B cell (primary cell): ENCODE data around the gene TMEM203. TPM values are rescaled to one million over a fixed set of nuclear protein-coding genes. Genes with fewer than 3 reads are reported as not detected.

Experiments
- ATAC-seq: fragments of 200-7000 bp; cut with Tn5 transposase; one replicate; pipeline ENCODE4 v1.10.0; 2021; ENCODE audit warnings: low read depth, mild to moderate bottlenecking, moderate number of reproducible peaks, moderate library complexity
- CTCF ChIA-PET: fragments of 350-600 bp; sonication (Branson Sonifier 250); formaldehyde crosslinking; loops from one replicate; lab custom pipeline; 2021; ENCODE audit warnings: antibody characterized with exemption, inconsistent platforms; lab: Charles Lee
- POLR2A ChIA-PET: fragments of 350-600 bp; sonication (Branson Sonifier 250); formaldehyde crosslinking; loops from one replicate; lab custom pipeline; 2021; ENCODE audit warnings: antibody characterized with exemption; lab: Charles Lee
- DNase-seq: peaks from one replicate; pipeline ENCODE4 v3.0.0; 2013
- H2AFZ ChIP-seq: 2 replicates; pipeline ENCODE4 v1.6.1; 2012; ENCODE audit warnings: mild to moderate bottlenecking, low read depth, low read length; ENCODE audit not compliant: insufficient read depth, poor library complexity, severe bottlenecking
- H3K27ac ChIP-seq, 2 donors: 1 replicate in 1 of 2; 2 replicates in 1 of 2; pipeline ENCODE4 v1.5.1; 2012 to 2013; ENCODE audit warnings: low read length in 2 of 2, mild to moderate bottlenecking in 2 of 2, moderate library complexity in 1 of 2
- H3K27me3 ChIP-seq, 4 experiments: fragments of 200-600 bp in 1 of 4; sonication (generic) in 1 of 4; replicated peaks in 1 of 4; 1 replicate in 2 of 4; 2 replicates in 2 of 4; pipeline versions ENCODE4 v1.6.1 to v1.7.0; 2013 to 2016; ENCODE audit warnings: low read length in 3 of 4, mild to moderate bottlenecking in 2 of 4, mixed read lengths in 1 of 4, moderate library complexity in 1 of 4; ENCODE audit not compliant: insufficient read depth in 4 of 4, control insufficient read depth in 3 of 4; ENCODE audit errors: control extremely low read depth in 1 of 4
- H3K36me3 ChIP-seq, 2 experiments: replicated peaks in 1 of 2; 1 replicate in 1 of 2; 2 replicates in 1 of 2; pipeline versions ENCODE4 v1.6.1 to v1.7.1; 2013; ENCODE audit warnings: low read length in 1 of 2; ENCODE audit not compliant: insufficient read depth in 2 of 2, control insufficient read depth in 1 of 2; ENCODE audit errors: control extremely low read depth in 1 of 2, extremely low read depth in 1 of 2
- H3K4me1 ChIP-seq, 2 donors: fragments of 200-600 bp in 1 of 2; sonication (generic) in 1 of 2; 1 replicate in 1 of 2; 2 replicates in 1 of 2; pipeline versions ENCODE4 v1.5.1 to v1.6.1; 2013 to 2017; ENCODE audit warnings: low read length in 2 of 2; ENCODE audit not compliant: control insufficient read depth in 2 of 2, insufficient read depth in 2 of 2
- H3K4me2 ChIP-seq: replicated peaks from 2 replicates; pipeline ENCODE3; 2012; ENCODE audit warnings: mild to moderate bottlenecking, low read depth, low read length; ENCODE audit not compliant: poor library complexity, severe bottlenecking
- H3K4me3 ChIP-seq, 5 experiments: fragments of 200-600 bp in 1 of 5; sonication (generic) in 1 of 5; 1 replicate in 3 of 5; 2 replicates in 2 of 5; pipeline versions ENCODE4 v1.5.1 to v1.7.0; 2011 to 2016; ENCODE audit warnings: low read length in 4 of 5, mild to moderate bottlenecking in 4 of 5, low read depth in 2 of 5, control low read depth in 1 of 5, moderate library complexity in 1 of 5; ENCODE audit not compliant: insufficient read depth in 1 of 5; ENCODE audit errors: control extremely low read depth in 1 of 5, extremely low read depth in 1 of 5
- H3K79me2 ChIP-seq: fragments of 200-600 bp; sonication (generic); one replicate; pipeline ENCODE4 v1.6.0; 2016; ENCODE audit warnings: low read length; ENCODE audit not compliant: control insufficient read depth, insufficient read depth
- H3K9ac ChIP-seq: fragments of 200-600 bp; sonication (generic); 2 replicates; pipeline ENCODE4 v1.6.1; 2017; ENCODE audit warnings: mild to moderate bottlenecking, low read length, moderate library complexity
- H3K9me3 ChIP-seq, 3 donors: one replicate each; pipeline versions ENCODE4 v1.6.1 to v1.7.1; 2013; ENCODE audit warnings: low read length in 2 of 3; ENCODE audit not compliant: control insufficient read depth in 2 of 3, insufficient read depth in 1 of 3; ENCODE audit errors: control extremely low read depth in 1 of 3
- H4K20me1 ChIP-seq: 2 replicates; pipeline ENCODE4 v1.6.0; 2012; ENCODE audit warnings: mild to moderate bottlenecking, low read length; ENCODE audit not compliant: insufficient read depth, control insufficient read depth, poor library complexity, severe bottlenecking
- H3K27ac Mint-ChIP-seq: one replicate; pipeline ENCODE4 v1.8.0; 2021; ENCODE audit warnings: mixed read lengths
- H3K27me3 Mint-ChIP-seq: one replicate; pipeline ENCODE4 v1.8.0; 2021; ENCODE audit warnings: mixed read lengths
- H3K4me1 Mint-ChIP-seq: one replicate; pipeline ENCODE4 v1.8.0; 2021; ENCODE audit warnings: mixed read lengths
- H3K4me3 Mint-ChIP-seq: one replicate; pipeline ENCODE4 v1.8.0; 2021; ENCODE audit warnings: mixed read lengths
- H3K9me3 Mint-ChIP-seq: one replicate; pipeline ENCODE4 v1.8.0; 2022; ENCODE audit warnings: mixed read lengths; ENCODE audit not compliant: insufficient read depth
- CTCF ChIP-seq: fragments of 200-600 bp; IDR thresholded peaks from one replicate; pipeline ENCODE4 v1.8.0; 2022; ENCODE audit warnings: antibody characterized with exemption, mild to moderate bottlenecking
- EZH2 ChIP-seq: IDR thresholded peaks from 2 replicates; pipeline ENCODE4 v1.6.1; 2012; ENCODE audit warnings: borderline replicate concordance, low read depth, mild to moderate bottlenecking, moderate library complexity, low read length; ENCODE audit not compliant: insufficient read depth, poor library complexity, severe bottlenecking
- WGBS: methylation state at CpG from one replicate; pipeline ENCODE4 v1.1.5; 2013; ENCODE audit warnings: missing lambda C conversion rate; ENCODE audit not compliant: insufficient coverage; 5-methylcytosine and 5-hydroxymethylcytosine counted together
- intact Hi-C: fragments of 100-400 bp; cut with micrococcal nuclease; formaldehyde crosslinking; loops from one replicate; pipeline ENCODE4 v1.10.0; 2022
- polyA plus RNA-seq: library from polyadenylated mRNA; depleted of rRNA; stranded (reverse); fragments of >200 nt; gene quantifications from 2 replicates; pipeline ENCODE4 v1.2.3, GENCODE V29; 2012
- total RNA-seq, 2 donors: library from RNA; stranded (reverse); fragments of 120-200 nt in 1 of 2; gene quantifications; 1 replicate in 1 of 2; 2 replicates in 1 of 2; pipeline versions ENCODE4 v1.2.3 to v1.2.4, GENCODE V29; 2013 to 2022

TMEM203 gene
- total and polyA plus RNA-seq, 2 donors (not counting 1 experiment from before 2014, with no cell fraction given) = 20.6 to 35.7 TPM

GRCh38 chr9:137226338-137227053 lies 21.0 kb upstream of the TMEM203 start:
- H3K9ac ChIP-seq = no peak overlapping the region
- H3K36me3 ChIP-seq = no peaks in the 10 kb centered on the region
- no peaks in the 10 kb centered on the region for H3K79me2 ChIP-seq
- Mint-ChIP-seq H3K27ac (no peak overlapping the region), H3K4me1 (peaks cover 14% of the 10 kb centered on the region), H3K27me3 (peaks cover 4% of the 10 kb centered on the region), H3K4me3 (no peak overlapping the region), H3K9me3 (no peaks in the 10 kb centered on the region)
- H3K27me3 ChIP-seq = peaks cover 0 to 35% (median 2%) of the 10 kb centered on the region in 4 experiments
- no peaks in the 10 kb centered on the region for H3K9me3 ChIP-seq
- ChIA-PET CTCF (interaction anchor here (0.6 to 7.0 kb wide), 17 partner anchors 12 to 197 kb away, joined by 3 to 76 read pairs (median 5); partner anchors contain the start of genes ANAPC2, NELFB, NPDC1 and SSNA1), POLR2A (interaction anchor here (0.8 kb wide), 1 partner anchor 180 kb away, joined by 5 read pairs; no protein-coding TSS in a partner anchor)
- ATAC-seq (no peak), DNase-seq (no peak)
- intact Hi-C loops = loop anchor here (1.0 kb wide), 2 partner anchors 38 to 108 kb away; partner anchors contain the start of genes ANAPC2 and SSNA1
- H3K4me2 ChIP-seq = no peak overlapping the region
- H2AFZ ChIP-seq = no peak overlapping the region
- H3K4me1 ChIP-seq = peaks cover 13 to 31% of the 10 kb centered on the region in 2 donors
- H3K4me3 ChIP-seq = no peak overlapping the region
- no peak for TF ChIP-seq EZH2
- TF ChIP-seq CTCF = no peak
- WGBS = 79% methylated on average over 17 of the region's 18 CpGs
- no peak overlapping the region for H3K27ac ChIP-seq
- no peaks in the 10 kb centered on the region for H4K20me1 ChIP-seq
